Dendritic cell treated with granulocyte-macrophage colony-stimulating factor and Interleukin-4, amounts not matched to agents 40 ng/mL and 50 ng/mL, for 4 days (primary cell): ENCODE results near the gene TAF12.
A peak's percentile ranks its signal among the peaks of the same experiment; 100 is the strongest.
"Not testable (repeated sequence)": the region's sequence is repeated elsewhere in the genome, so short reads cannot be mapped to it uniquely, and the experiment has no call there.

Experiments used
- H3K27ac Mint-ChIP-seq: one replicate; pipeline ENCODE4 v1.8.0; 2022; ENCODE audit warnings: mild to moderate bottlenecking, mixed read lengths
- H3K27me3 Mint-ChIP-seq: one replicate; pipeline ENCODE4 v1.8.0; 2022; ENCODE audit warnings: mild to moderate bottlenecking, mixed read lengths
- H3K36me3 Mint-ChIP-seq: one replicate; pipeline ENCODE4 v1.8.0; 2022; ENCODE audit warnings: low read depth, mixed read lengths
- H3K4me1 Mint-ChIP-seq: one replicate; pipeline ENCODE4 v1.8.0; 2022; ENCODE audit warnings: low read depth, mixed read lengths
- H3K4me3 Mint-ChIP-seq: one replicate; pipeline ENCODE4 v1.8.0; 2022; ENCODE audit warnings: mild to moderate bottlenecking, moderate library complexity, mixed read lengths
- H3K9me3 Mint-ChIP-seq: one replicate; pipeline ENCODE4 v1.8.0; 2022; ENCODE audit warnings: mixed read lengths
- intact Hi-C: fragments of 100-400 bp; cut with micrococcal nuclease; formaldehyde crosslinking; loops from one replicate; pipeline ENCODE4 v1.15.0; 2022

Gene TAF12

GRCh38 chr1:28642847-28643635, at the start of gene TAF12:
Gene TAF12, minus strand, starts transcription at chr1:28643067. Its CDS starts 20,986 bp downstream, at chr1:28622081.
- Mint-ChIP-seq H3K27me3 (no peaks in the 10 kb centered on the region), H3K9me3 (no peaks in the 10 kb centered on the region), H3K4me1 (peaks cover 48% of the 10 kb centered on the region), H3K36me3 (peaks cover 17% of the 10 kb centered on the region), H3K4me3 (peak within 1 kb of the TSS; percentile 100), H3K27ac (peak within 1 kb of the TSS; percentile 96)
- intact Hi-C loops = no loop called here

DNA sequence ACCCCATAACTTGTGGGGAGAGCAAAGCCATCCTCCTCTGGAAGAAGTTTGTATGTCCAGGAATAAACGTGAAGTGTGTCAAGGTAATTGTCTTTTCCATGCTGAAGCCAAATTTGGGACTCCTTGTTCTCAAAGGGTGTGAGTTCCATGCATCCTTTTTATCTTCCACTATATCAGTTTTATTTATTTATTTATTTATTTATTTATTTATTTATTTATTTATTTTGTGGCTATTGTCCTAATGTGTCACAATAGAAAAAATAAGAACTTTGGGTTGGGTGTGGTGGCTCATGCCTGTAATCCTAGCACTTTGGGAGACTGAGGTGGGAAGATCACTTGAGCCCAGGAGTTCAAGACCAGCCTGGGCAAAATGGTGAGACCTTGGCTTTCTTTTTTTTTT, 48.8 kb upstream of the TAF12 start:
- H3K27me3 Mint-ChIP-seq, H3K9me3 Mint-ChIP-seq, H3K4me3 Mint-ChIP-seq, intact Hi-C loops, H3K27ac Mint-ChIP-seq: not testable (repeated sequence)
- H3K36me3 Mint-ChIP-seq = peaks cover 56% of the 10 kb centered on the region
- H3K4me1 Mint-ChIP-seq = peaks cover 12% of the 10 kb centered on the region

DNA sequence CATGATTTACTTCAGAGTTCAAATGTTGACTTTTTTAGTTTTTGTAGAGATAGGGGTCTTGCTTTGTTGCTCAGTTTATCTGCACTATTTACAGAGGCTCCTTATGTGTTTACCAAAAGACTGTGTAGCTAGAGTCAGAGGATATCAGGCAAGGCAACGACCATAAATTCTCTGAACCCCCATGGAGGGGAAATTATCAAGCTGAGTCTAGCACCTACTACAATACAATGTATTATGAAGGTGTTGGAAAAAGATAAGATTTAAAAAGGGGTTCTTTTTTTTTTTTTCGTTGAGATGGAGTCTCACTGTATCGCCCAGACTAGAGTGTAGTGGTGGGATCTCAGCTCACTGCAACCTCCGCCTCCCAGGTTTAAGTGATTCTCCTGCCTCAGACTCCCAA, 42.1 kb upstream of the TAF12 start:
- Mint-ChIP-seq H3K9me3 (no peaks in the 10 kb centered on the region), H3K27me3 (no peaks in the 10 kb centered on the region), H3K4me1 (peaks cover 13% of the 10 kb centered on the region), H3K4me3 (no peak overlapping the region), H3K27ac (no peak overlapping the region), H3K36me3 (peaks cover 63% of the 10 kb centered on the region)
- intact Hi-C loops = no loop called here

DNA sequence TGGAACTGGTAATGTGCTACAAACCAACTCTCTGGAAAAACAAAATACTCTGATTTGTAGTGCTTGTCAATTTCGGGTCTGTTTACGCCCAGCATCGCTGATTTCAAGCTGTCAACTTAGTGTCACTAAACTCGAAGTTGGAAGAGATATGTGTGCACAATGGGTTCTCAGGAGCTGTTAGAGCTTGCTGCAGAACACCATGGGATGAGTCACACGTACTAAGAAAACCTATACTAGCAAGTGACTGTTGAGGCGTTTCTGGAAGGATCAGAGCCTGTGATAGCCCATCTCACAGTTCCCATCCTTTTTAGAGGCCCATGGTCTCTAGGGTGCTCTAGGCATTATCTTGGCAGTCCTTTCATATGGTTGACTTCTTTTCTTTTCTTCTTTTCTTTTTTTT, 40.0 kb upstream of the TAF12 start:
- intact Hi-C loops = no loop called here
- H3K4me3 Mint-ChIP-seq = no peak overlapping the region
- peaks cover 13% of the 10 kb centered on the region for H3K4me1 Mint-ChIP-seq
- no peaks in the 10 kb centered on the region for H3K27me3 Mint-ChIP-seq
- H3K9me3 Mint-ChIP-seq = no peaks in the 10 kb centered on the region
- H3K36me3 Mint-ChIP-seq = peaks cover 66% of the 10 kb centered on the region
- no peak overlapping the region for H3K27ac Mint-ChIP-seq

GRCh38 chr1:28680151-28680550, 37.3 kb upstream of the TAF12 start:
- intact Hi-C loops = no loop called here
- Mint-ChIP-seq H3K4me1 (no peaks in the 10 kb centered on the region), H3K27ac (no peak overlapping the region), H3K27me3 (no peaks in the 10 kb centered on the region), H3K36me3 (peaks cover 62% of the 10 kb centered on the region), H3K9me3 (no peaks in the 10 kb centered on the region), H3K4me3 (no peak overlapping the region)

DNA sequence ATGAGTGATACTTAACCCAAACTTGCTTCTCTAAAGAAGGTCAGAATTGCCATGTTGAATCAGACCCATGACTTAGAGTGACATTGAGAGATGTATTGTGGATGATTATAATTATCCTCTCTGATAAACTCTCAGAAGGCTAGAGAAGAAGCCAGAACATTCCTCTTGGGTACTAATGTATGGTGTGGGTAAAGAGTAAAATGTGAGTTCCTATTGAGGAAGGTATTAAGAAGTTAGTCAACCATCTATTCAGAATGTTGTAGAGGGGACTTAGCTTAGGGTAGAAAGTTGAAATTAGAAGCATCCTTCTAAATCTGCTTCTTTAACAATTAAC, 33.0 kb upstream of the TAF12 start:
- Mint-ChIP-seq H3K4me3 (no peak overlapping the region), H3K27me3 (no peaks in the 10 kb centered on the region), H3K27ac (no peak overlapping the region), H3K4me1 (peaks cover 6% of the 10 kb centered on the region), H3K36me3 (peaks cover 30% of the 10 kb centered on the region), H3K9me3 (no peaks in the 10 kb centered on the region)
- intact Hi-C loops = no loop called here

GRCh38 chr1:28672971-28673370, 30.1 kb upstream of the TAF12 start:
- H3K4me3 Mint-ChIP-seq, H3K9me3 Mint-ChIP-seq, H3K27me3 Mint-ChIP-seq, intact Hi-C loops: not testable (repeated sequence)
- Mint-ChIP-seq H3K27ac (peak overlapping the region; percentile 32), H3K4me1 (peaks cover 17% of the 10 kb centered on the region), H3K36me3 (peaks cover 29% of the 10 kb centered on the region)

- Mint-ChIP-seq H3K9me3 (no peaks in the 10 kb centered on the region), H3K36me3 (peaks cover 29% of the 10 kb centered on the region), H3K27ac (no peak overlapping the region), H3K4me1 (peaks cover 19% of the 10 kb centered on the region), H3K4me3 (no peak overlapping the region), H3K27me3 (no peaks in the 10 kb centered on the region)
- intact Hi-C loops = no loop called here
Observed at GRCh38 chr1:28671254-28671780, 28.4 kb upstream of the TAF12 start.

GRCh38 chr1:28668956-28669723, 26.3 kb upstream of the TAF12 start:
- H3K27ac Mint-ChIP-seq = peak overlapping the region; percentile 93
- H3K4me3 Mint-ChIP-seq = peak overlapping the region; percentile 88
- intact Hi-C loops = loop anchor here (2.0 kb wide), 2 partner anchors 20 to 68 kb away; partner anchors contain the start of genes RNU11 and YTHDF2
- H3K27me3 Mint-ChIP-seq = no peaks in the 10 kb centered on the region
- H3K4me1 Mint-ChIP-seq = peaks cover 31% of the 10 kb centered on the region
- peaks cover 18% of the 10 kb centered on the region for H3K36me3 Mint-ChIP-seq
- H3K9me3 Mint-ChIP-seq = no peaks in the 10 kb centered on the region

- Mint-ChIP-seq H3K4me3 (peak within 1 kb of the TSS; percentile 88), H3K9me3 (no peaks in the 10 kb centered on the region), H3K27me3 (no peaks in the 10 kb centered on the region), H3K4me1 (peaks cover 32% of the 10 kb centered on the region), H3K27ac (peak within 1 kb of the TSS; percentile 93), H3K36me3 (peaks cover 18% of the 10 kb centered on the region)
- intact Hi-C loops = loop anchor here (2.0 kb wide), 2 partner anchors 20 to 68 kb away; partner anchors contain the start of genes RNU11 and YTHDF2
Observed at GRCh38 chr1:28668191-28668955, 25.5 kb upstream of the TAF12 start, which contains the start of gene GMEB1. Gene GMEB1, plus strand, starts transcription at chr1:28668784. Its CDS starts 14,829 bp downstream, at chr1:28683613.

DNA sequence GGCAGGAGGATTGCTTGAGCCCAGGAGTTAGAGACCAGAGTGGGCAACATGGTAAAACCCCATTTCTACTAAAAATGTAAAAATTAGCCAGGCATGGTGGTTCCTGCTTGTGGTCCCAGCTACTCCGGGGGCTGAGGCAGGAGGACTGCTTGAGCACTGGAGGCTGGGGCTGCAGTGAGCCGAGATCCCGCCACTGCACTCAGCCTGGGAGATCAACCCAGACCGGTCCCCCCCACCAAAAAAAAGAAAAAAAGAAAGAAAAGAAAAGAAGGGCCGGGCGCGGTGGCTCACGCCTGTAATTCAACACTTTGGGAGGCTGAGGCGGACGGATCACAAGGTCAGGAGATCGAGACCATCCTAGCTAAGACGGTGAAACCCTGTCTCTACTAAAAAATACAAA, 23.9 kb upstream of the TAF12 start:
- peaks cover 25% of the 10 kb centered on the region for H3K4me1 Mint-ChIP-seq
- peaks cover 9% of the 10 kb centered on the region for H3K36me3 Mint-ChIP-seq
- no peaks in the 10 kb centered on the region for H3K9me3 Mint-ChIP-seq
- no peaks in the 10 kb centered on the region for H3K27me3 Mint-ChIP-seq
- no peak overlapping the region for H3K27ac Mint-ChIP-seq
- intact Hi-C loops = no loop called here
- H3K4me3 Mint-ChIP-seq = no peak overlapping the region

DNA sequence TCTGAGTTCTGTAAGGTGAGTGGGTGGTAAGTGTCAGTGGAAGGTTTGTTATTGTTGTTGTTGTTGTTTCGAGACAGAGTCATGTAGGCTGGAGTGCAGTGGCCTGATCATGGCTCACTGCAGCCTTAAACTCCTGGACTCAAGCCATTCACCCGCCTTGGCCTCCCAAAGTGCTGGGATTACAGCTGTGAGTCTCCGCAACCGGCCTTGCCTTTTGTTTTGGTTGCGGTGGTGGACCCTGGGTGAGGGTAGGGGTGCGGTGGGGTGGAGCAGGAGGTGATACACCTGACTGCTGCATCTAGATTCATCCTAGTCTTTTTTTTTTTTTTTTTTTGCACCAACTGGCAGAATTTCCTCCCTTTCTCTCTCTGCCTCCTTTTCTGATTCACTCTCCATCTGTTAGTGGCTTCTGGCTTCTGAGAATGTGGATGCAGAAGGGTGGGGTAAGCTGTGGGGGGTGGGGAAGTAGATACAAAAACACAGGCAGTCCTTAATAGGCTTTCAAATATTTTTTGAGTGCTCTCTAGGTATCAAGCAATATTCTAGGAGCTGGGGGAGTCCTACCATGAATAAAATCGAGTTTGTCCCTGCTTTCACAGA, 21.1 kb upstream of the TAF12 start:
- Mint-ChIP-seq H3K27ac (peak overlapping the region; percentile 5), H3K27me3 (no peaks in the 10 kb centered on the region), H3K4me3 (no peak overlapping the region), H3K9me3 (no peaks in the 10 kb centered on the region), H3K4me1 (peaks cover 19% of the 10 kb centered on the region), H3K36me3 (peaks cover under 1% of the 10 kb centered on the region)
- intact Hi-C loops = no loop called here

DNA sequence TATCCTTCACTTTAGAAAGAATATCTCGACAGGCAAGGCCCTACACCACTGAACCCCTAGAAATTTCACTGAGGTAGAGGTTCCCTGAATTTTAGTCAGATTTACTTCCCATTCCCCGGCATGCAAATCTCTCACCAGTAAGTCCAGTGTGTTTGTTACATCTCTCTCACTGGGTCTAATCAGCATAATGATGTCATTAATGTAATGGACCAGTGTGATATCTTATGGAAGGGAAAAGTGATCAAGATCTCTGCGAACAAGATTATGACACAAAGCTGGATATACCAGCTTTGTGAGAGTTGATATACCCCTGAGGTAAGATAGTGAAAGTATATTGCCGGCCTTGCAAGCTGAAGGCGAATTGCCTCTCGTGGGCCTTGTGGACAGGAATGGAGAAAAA, 13.5 kb upstream of the TAF12 start:
- Mint-ChIP-seq H3K9me3 (no peaks in the 10 kb centered on the region), H3K27me3 (no peaks in the 10 kb centered on the region)

More for the DNA sequence above, 13.5 kb upstream of the TAF12 start:
- intact Hi-C loops = no loop called here
- no peak overlapping the region for H3K4me3 Mint-ChIP-seq
- peaks cover 10% of the 10 kb centered on the region for H3K4me1 Mint-ChIP-seq
- no peaks in the 10 kb centered on the region for H3K36me3 Mint-ChIP-seq
- no peak overlapping the region for H3K27ac Mint-ChIP-seq
